ENCODE data around the gene UMODL1.

UMODL1 gene

GRCh38 chr21:42071146-42071737 lies at the start of gene UMODL1:
TSS of gene UMODL1 (plus strand) at chr21:42071317. CDS start at chr21:42071317, 0 bp downstream.
- Mint-ChIP-seq H3K27me3 (no peaks in the 10 kb centered on the region), H3K9me3 (no peaks in the 10 kb centered on the region), H3K4me1 (peaks cover 26% of the 10 kb centered on the region), H3K4me3 (no peak within 1 kb of the TSS), H3K36me3 (no peaks in the 10 kb centered on the region), H3K27ac (peak within 1 kb of the TSS; percentile 37)
- no peak for ATAC-seq

GRCh38 chr21:42021371-42022090 lies 49.6 kb upstream of the UMODL1 start:
- Mint-ChIP-seq H3K9me3 (no peaks in the 10 kb centered on the region), H3K4me3 (no peak overlapping the region), H3K27me3 (peaks cover 29% of the 10 kb centered on the region), H3K36me3 (no peaks in the 10 kb centered on the region), H3K4me1 (peaks cover 2% of the 10 kb centered on the region), H3K27ac (no peak overlapping the region)
- no peak for ATAC-seq

GRCh38 chr21:42022091-42022430 lies 49.1 kb upstream of the UMODL1 start:
- no peaks in the 10 kb centered on the region for H3K9me3 Mint-ChIP-seq
- no peak overlapping the region for H3K4me3 Mint-ChIP-seq
- peaks cover 35% of the 10 kb centered on the region for H3K27me3 Mint-ChIP-seq
- no peak overlapping the region for H3K27ac Mint-ChIP-seq
- peaks cover 7% of the 10 kb centered on the region for H3K4me1 Mint-ChIP-seq
- no peaks in the 10 kb centered on the region for H3K36me3 Mint-ChIP-seq
- peak; percentile 22 for ATAC-seq

GRCh38 chr21:42022906-42023305 lies 48.2 kb upstream of the UMODL1 start:
- no peaks in the 10 kb centered on the region for H3K36me3 Mint-ChIP-seq
- peaks cover 36% of the 10 kb centered on the region for H3K27me3 Mint-ChIP-seq
- H3K27ac Mint-ChIP-seq, result no peak overlapping the region
- ATAC-seq, result no peak
- no peak overlapping the region for H3K4me3 Mint-ChIP-seq
- H3K4me1 Mint-ChIP-seq, result peaks cover 12% of the 10 kb centered on the region
- H3K9me3 Mint-ChIP-seq, result no peaks in the 10 kb centered on the region

GRCh38 chr21:42025376-42026081 lies 45.6 kb upstream of the UMODL1 start:
- no peak overlapping the region for H3K27ac Mint-ChIP-seq
- no peaks in the 10 kb centered on the region for H3K36me3 Mint-ChIP-seq
- H3K4me1 Mint-ChIP-seq, result peaks cover 12% of the 10 kb centered on the region
- no peak overlapping the region for H3K4me3 Mint-ChIP-seq
- no peak for ATAC-seq
- H3K9me3 Mint-ChIP-seq, result no peaks in the 10 kb centered on the region
- H3K27me3 Mint-ChIP-seq, result peaks cover 26% of the 10 kb centered on the region

GRCh38 chr21:42026082-42026435 lies 45.1 kb upstream of the UMODL1 start:
- no peaks in the 10 kb centered on the region for H3K9me3 Mint-ChIP-seq
- H3K4me3 Mint-ChIP-seq, result no peak overlapping the region
- peaks cover 12% of the 10 kb centered on the region for H3K4me1 Mint-ChIP-seq
- no peak overlapping the region for H3K27ac Mint-ChIP-seq
- no peaks in the 10 kb centered on the region for H3K36me3 Mint-ChIP-seq
- no peak for ATAC-seq
- H3K27me3 Mint-ChIP-seq, result peaks cover 21% of the 10 kb centered on the region

GRCh38 chr21:42027085-42027821 lies 43.9 kb upstream of the UMODL1 start:
- no peak overlapping the region for H3K27ac Mint-ChIP-seq
- ATAC-seq, result no peak

GRCh38 chr21:42027822-42028765 lies 43.0 kb upstream of the UMODL1 start:
- H3K36me3 Mint-ChIP-seq, result no peaks in the 10 kb centered on the region
- peaks cover 22% of the 10 kb centered on the region for H3K4me1 Mint-ChIP-seq
- H3K9me3 Mint-ChIP-seq, result no peaks in the 10 kb centered on the region
- ATAC-seq, result peak; percentile 18
- H3K27ac Mint-ChIP-seq, result no peak overlapping the region
- no peak overlapping the region for H3K4me3 Mint-ChIP-seq
- peaks cover 16% of the 10 kb centered on the region for H3K27me3 Mint-ChIP-seq

More at GRCh38 chr21:42027085-42027821, 43.9 kb upstream of the UMODL1 start:
- Mint-ChIP-seq H3K36me3 (no peaks in the 10 kb centered on the region), H3K9me3 (no peaks in the 10 kb centered on the region), H3K4me3 (no peak overlapping the region), H3K4me1 (peaks cover 22% of the 10 kb centered on the region), H3K27me3 (peaks cover 16% of the 10 kb centered on the region)

- no peak overlapping the region for H3K4me3 Mint-ChIP-seq
- no peaks in the 10 kb centered on the region for H3K36me3 Mint-ChIP-seq
- ATAC-seq, result no peak
- no peak overlapping the region for H3K27ac Mint-ChIP-seq
- H3K27me3 Mint-ChIP-seq, result peaks cover 16% of the 10 kb centered on the region
- H3K9me3 Mint-ChIP-seq, result no peaks in the 10 kb centered on the region
- H3K4me1 Mint-ChIP-seq, result peaks cover 22% of the 10 kb centered on the region
These were observed 42.2 kb upstream of the UMODL1 start for GRCh38 chr21:42028766-42029425.

- no peak overlapping the region for H3K27ac Mint-ChIP-seq
- H3K4me3 Mint-ChIP-seq, result no peak overlapping the region
- H3K27me3 Mint-ChIP-seq, result peaks cover 16% of the 10 kb centered on the region
- peaks cover 22% of the 10 kb centered on the region for H3K4me1 Mint-ChIP-seq
- ATAC-seq, result no peak
- no peaks in the 10 kb centered on the region for H3K36me3 Mint-ChIP-seq
- no peaks in the 10 kb centered on the region for H3K9me3 Mint-ChIP-seq
These were observed 40.8 kb upstream of the UMODL1 start for GRCh38 chr21:42030311-42030710.

GRCh38 chr21:42031241-42031640 lies 39.9 kb upstream of the UMODL1 start:
- Mint-ChIP-seq H3K36me3 (no peaks in the 10 kb centered on the region), H3K27me3 (peaks cover 10% of the 10 kb centered on the region), H3K4me3 (no peak overlapping the region), H3K9me3 (no peaks in the 10 kb centered on the region), H3K27ac (no peak overlapping the region), H3K4me1 (peaks cover 22% of the 10 kb centered on the region)
- no peak for ATAC-seq

GRCh38 chr21:42031816-42032215 lies 39.3 kb upstream of the UMODL1 start:
- Mint-ChIP-seq H3K4me1 (peaks cover 17% of the 10 kb centered on the region), H3K9me3 (no peaks in the 10 kb centered on the region), H3K4me3 (no peak overlapping the region)

GRCh38 chr21:42032266-42032665 lies 38.9 kb upstream of the UMODL1 start:
- H3K4me1 Mint-ChIP-seq, result peaks cover 12% of the 10 kb centered on the region
- no peaks in the 10 kb centered on the region for H3K9me3 Mint-ChIP-seq

More at GRCh38 chr21:42031816-42032215, 39.3 kb upstream of the UMODL1 start:
- Mint-ChIP-seq H3K27me3 (peaks cover 4% of the 10 kb centered on the region), H3K27ac (no peak overlapping the region), H3K36me3 (no peaks in the 10 kb centered on the region)
- no peak for ATAC-seq

GRCh38 chr21:42032968-42033367 lies 38.1 kb upstream of the UMODL1 start:
- Mint-ChIP-seq H3K4me1 (peaks cover 10% of the 10 kb centered on the region), H3K4me3 (no peak overlapping the region), H3K9me3 (no peaks in the 10 kb centered on the region), H3K36me3 (no peaks in the 10 kb centered on the region), H3K27me3 (no peaks in the 10 kb centered on the region), H3K27ac (no peak overlapping the region)
- no peak for ATAC-seq

More at GRCh38 chr21:42032266-42032665, 38.9 kb upstream of the UMODL1 start:
- ATAC-seq, result no peak
- no peaks in the 10 kb centered on the region for H3K27me3 Mint-ChIP-seq
- H3K27ac Mint-ChIP-seq, result no peak overlapping the region
- H3K4me3 Mint-ChIP-seq, result no peak overlapping the region
- H3K36me3 Mint-ChIP-seq, result no peaks in the 10 kb centered on the region
